LNCaP clone FGC (cell line): ENCODE data around the gene EPHA7.

Source experiments
- DNase-seq: peaks from one replicate; pipeline ENCODE4 v3.0.0-alpha.2; 2011; ENCODE audit warnings: low read depth
- H3K4me3 ChIP-seq: 2 replicates; pipeline ENCODE4 v1.5.1; 2011; ENCODE audit warnings: mild to moderate bottlenecking, low read depth, low read length, control low read depth
- TF ChIP-seq, protein P1 (sequence below): IDR thresholded peaks from 2 replicates; pipeline ENCODE4 v1.5.1; 2012; ENCODE audit warnings: mild to moderate bottlenecking; ENCODE audit not compliant: control insufficient read depth, insufficient read depth; ENCODE audit errors: extremely low read depth

Gene EPHA7

DNA sequence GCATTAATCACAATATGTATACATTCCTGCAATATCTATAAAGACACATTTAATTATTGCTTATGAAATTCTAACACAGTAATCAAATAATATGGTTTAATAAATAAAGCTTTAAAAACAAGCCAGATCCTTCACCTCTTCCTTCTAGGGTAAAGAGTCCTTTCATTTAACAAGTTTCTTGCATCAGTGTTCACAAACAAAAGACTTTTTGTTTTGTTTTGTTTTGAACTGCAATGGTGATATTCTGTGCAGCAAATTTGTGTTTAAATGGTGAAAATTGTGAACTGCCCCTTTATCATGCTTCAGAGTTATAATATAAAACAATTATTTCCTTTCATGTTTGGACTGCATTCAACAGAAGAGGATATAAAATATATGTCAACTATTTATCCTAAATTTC lies 177.3 kb downstream of the EPHA7 start:
- no peak overlapping the region for H3K4me3 ChIP-seq
- DNase-seq, result no peak
- TF ChIP-seq, protein P1, sequence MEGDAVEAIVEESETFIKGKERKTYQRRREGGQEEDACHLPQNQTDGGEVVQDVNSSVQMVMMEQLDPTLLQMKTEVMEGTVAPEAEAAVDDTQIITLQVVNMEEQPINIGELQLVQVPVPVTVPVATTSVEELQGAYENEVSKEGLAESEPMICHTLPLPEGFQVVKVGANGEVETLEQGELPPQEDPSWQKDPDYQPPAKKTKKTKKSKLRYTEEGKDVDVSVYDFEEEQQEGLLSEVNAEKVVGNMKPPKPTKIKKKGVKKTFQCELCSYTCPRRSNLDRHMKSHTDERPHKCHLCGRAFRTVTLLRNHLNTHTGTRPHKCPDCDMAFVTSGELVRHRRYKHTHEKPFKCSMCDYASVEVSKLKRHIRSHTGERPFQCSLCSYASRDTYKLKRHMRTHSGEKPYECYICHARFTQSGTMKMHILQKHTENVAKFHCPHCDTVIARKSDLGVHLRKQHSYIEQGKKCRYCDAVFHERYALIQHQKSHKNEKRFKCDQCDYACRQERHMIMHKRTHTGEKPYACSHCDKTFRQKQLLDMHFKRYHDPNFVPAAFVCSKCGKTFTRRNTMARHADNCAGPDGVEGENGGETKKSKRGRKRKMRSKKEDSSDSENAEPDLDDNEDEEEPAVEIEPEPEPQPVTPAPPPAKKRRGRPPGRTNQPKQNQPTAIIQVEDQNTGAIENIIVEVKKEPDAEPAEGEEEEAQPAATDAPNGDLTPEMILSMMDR, result no peak

DNA sequence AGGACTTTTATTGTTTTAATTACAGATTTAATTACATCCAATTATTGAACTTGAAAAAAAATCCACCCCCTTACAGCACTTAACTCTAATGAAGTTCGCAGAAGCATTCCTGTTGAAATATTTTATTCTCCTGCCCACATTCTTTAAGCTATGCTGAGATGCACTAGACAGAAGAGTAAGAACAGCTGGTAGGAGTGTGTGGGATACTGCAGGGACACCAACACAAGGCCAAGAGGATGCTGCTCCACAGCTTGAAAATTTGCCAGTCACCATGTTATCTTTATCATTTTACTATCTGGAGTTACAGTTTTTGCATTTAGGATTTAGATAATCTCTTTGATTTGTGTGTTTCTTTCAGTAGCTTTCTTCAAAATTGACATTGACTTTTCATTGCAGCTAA lies 180.7 kb downstream of the EPHA7 start:
- DNase-seq, result no peak
- H3K4me3 ChIP-seq, result no peak overlapping the region
- TF ChIP-seq, protein P1, result no peak

DNA sequence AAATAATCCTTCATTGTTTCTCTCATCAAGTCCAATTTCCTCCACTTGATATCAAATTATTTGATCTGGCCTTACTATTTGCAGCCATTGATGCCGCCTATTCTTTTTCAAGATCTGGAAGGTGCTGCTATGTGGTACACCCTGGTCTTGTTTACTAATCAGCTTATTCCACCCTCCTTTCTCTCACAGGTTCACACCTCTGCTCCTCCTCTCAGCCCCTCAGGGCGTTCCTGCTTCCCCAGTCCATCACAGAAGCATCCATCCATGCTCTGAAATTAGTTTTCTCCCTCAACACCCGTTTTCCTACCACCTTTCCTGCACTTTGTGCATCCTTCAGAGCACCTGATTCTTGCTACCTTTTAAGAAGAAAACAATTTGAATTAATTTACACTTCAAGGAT lies 183.6 kb downstream of the EPHA7 start:
- DNase-seq, result no peak
- no peak overlapping the region for H3K4me3 ChIP-seq
- TF ChIP-seq, protein P1, result no peak

DNA sequence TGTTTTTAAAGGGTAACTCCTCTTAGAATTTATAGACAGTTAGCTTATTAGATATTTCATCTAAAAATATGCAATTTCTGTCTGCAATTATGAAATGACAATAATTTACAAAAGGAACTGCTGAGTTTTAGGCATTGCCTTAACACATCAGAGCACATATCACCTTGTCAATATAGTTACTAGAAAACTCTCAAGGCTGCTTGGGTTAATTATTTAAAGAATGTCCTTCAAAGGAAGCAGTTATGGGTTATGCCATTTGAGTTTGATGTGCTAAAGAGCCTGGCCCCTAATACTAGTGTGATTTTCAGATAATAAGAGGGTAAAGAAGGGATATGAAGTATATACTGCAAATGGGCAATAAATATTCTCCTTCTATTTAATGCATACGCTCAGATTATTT lies 192.5 kb downstream of the EPHA7 start:
- no peak overlapping the region for H3K4me3 ChIP-seq
- no peak for DNase-seq
- TF ChIP-seq, protein P1, result no peak

DNA sequence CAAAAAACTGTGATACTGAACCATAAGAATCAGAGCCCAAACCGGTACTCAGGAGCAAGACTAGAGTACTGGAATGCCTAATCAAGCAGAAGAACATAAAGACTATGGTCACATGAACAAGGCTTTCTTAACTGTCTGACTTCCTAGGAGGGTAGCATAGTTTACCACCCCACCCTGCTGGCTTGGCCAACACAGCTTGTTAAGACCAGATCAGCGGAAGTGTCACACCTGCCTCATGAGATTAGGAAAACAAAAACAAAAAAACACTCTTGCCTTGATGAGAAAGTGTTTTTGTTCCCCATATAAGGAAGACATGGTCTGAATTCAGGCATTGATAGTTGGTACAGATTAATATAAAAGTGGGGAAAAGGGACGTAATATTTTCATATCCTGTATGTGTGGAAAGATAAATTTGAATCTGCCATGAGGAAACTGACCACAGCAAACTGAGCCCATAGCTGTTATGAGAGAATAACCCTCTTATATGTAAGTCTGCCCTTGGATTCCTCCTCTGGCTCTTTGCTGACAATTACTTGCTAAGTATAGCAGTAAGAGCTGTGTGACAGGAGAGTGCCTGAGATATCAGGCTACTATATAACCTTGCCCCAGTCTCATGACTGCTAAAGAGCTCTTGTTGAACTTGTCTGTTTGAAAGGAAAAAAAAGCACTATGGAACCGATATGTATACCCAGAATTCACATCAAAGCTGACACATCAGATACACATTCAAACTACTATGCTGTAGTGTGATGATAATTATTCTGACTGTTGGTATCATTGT lies 197.1 kb downstream of the EPHA7 start:
- TF ChIP-seq, protein P1, result no peak
- DNase-seq, result no peak
- H3K4me3 ChIP-seq, result no peak overlapping the region

DNA sequence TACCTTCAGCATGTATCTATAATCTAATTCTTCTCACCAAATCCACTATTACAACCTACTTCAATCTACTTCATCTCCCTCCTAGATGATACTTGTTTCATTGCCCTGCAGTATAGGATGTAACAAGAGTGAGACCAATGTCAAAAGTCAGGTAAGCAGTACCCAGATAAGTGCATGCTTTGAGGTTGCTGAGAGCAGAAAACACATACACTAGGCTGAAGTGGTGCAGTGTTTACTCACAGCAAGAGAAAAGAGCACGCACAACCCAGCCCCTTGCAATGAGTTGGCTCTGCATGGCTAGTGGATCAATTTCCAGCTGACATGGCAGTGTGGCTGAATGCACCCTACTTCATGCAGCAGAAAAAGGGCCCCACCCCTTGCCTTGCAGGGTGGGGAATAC lies 199.9 kb downstream of the EPHA7 start:
- no peak for DNase-seq
- TF ChIP-seq, protein P1, result no peak
- H3K4me3 ChIP-seq, result no peak overlapping the region

DNA sequence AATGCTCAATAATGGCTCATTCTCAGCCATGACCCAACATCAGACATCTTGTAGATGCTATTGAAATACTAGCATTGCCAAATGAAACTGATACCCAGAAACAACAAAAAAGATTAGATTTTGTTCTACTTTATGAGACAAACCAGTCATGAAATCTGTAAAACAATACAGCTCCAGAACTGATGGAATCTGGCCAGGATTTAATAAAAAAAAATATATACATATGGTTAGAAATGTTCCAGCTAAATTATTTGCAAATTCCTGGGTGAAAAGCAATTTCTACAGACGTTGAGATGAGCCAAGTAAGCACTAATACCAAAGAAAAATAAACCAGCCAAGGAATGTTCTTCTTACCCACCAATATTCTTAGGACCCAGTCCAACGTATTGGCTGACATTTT lies 201.3 kb downstream of the EPHA7 start:
- TF ChIP-seq, protein P1, result no peak
- no peak overlapping the region for H3K4me3 ChIP-seq
- no peak for DNase-seq
